Activated CD8-positive, alpha-beta memory T cell treated with anti-CD3 and anti-CD28 coated beads for 24 hours (primary cell): ENCODE data around the gene LIPC.
A peak's percentile ranks its signal among the peaks of the same experiment; 100 is the strongest.

Experiments used
- DNase-seq: peaks from one replicate; pipeline ENCODE4 v3.0.0-alpha.2; 2020

The LIPC gene

DNA sequence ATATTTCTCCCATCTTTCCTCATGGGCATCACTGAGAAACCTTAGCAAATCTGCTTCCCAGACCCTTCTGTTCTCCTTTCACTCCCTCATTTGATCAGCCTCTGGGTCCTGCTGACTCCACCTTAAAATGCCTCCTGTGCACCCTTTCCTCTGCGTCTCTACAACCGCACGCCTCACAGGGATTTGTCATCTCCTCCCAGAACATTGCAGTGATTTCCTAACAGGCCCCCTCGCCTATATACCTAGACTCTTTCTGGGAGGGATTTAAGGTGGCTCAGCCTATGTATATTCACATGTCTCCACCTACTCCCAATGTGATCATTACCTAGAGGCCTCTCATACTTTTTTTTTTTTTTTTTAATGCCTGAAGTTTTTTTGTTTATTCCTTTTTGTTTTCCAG, 69.2 kb downstream of the LIPC start:
- no peak for DNase-seq

DNA sequence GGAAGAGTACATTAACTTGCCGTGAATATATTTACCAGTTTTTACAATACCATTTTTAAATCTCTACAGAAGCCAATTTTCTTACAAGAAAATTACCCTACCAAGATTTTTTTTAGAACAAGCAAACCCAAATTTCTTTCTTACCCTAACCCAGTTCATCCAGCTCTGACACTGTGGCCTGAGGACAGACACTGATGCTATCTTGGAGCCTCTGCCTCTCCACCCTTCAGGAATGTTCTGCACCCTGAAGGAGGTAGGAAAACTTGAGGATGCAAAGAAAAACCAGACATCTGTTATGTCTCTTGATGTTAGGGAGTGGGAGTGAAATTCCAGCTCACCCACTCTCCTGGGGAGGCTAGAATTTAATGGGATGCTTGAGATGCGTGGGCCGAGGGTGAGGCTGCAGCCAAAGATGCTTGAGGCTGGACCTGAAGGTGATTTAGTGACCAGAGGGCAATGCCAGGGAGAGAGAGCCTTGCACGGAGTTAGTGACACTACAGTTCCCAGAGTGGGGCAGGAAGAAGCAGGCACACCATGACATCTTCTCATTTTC, 69.9 kb downstream of the LIPC start:
- no peak for DNase-seq

DNA sequence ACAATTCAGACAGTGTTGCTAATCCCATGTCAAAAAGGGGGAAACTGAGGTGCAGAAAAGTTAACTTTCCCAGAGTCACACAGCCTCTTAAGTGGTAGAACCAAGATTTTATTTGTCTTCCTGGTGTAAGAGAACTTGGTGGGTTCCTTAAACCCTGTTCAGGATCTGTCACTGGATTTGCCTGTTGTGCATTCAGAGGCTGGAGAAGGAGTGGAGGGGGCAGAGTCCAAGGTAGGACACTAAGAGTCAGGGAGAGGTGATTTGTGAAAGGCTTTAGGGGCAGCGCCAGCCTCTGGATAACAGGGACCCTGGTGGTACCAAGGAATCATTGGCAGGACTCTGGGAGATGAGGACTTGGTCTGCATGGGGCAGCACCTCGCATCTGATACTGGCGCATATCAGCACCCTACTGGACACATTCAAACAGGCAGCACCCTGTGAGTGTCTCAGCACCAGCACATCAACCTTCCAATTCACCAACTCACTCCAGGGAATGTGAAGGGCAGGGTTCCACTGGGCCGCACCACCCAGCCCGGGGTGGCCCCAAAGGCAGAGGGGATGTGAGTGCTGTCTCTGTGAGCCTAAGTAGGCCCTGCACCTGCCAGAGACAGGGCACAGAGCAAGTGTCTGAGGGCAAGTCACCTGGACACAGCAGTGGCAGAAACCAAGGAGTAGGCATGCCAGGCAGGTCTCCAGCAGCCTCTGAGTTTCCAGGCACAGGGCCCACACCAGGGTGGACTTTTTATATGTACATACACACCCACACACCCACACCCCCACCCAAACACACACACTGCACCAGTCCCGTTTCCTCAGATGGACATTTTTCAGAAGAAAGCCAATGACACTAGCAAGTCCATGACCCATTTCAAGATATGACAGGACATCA, 71.6 kb downstream of the LIPC start:
- DNase-seq: no peak

DNA sequence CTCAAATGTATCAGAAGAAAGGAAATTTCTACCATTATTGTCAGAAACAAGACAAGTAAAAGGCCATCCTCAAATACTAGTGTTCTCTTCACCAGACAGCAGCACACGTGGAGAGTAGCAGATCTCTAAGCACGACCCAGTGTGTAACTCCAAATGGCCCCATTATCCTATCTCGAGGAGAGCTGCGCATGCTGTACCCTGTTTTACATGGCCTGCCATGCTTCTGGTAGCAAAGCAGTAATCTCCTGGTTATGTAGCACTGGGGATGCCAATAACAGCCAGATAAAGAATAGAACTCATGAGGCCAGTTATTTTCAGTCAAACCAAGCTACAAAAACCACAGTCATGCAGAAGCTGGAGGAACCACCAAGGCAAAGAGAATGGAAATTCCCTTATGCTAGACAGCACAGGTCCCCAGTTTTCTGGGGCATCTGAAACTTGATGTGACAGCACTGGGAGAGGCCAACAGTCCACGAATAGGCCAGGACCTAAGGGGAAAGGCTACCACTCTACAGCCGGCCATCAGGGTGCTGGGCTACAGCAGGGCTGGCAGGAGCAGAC, 73.0 kb downstream of the LIPC start:
- no peak for DNase-seq

DNA sequence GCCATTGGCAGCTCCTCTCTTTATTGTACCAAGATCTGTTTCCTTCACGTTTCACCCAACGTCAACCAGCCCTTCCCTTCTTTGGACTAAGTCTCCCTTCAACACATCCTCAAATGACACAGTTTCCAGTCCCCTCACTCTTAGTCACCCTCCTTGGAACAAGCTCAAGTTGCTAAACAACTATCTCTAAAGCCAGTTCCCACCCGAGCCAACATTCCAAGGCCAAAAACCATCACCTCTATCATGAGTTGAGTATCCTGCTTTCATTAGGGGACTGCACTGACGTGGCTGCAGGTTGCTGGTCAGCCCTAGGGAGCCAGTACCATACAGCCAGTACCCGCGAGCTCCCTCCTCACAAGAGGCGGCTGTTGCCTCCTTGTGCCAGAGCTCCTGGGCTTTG, 73.8 kb downstream of the LIPC start:
- DNase-seq: no peak

DNA sequence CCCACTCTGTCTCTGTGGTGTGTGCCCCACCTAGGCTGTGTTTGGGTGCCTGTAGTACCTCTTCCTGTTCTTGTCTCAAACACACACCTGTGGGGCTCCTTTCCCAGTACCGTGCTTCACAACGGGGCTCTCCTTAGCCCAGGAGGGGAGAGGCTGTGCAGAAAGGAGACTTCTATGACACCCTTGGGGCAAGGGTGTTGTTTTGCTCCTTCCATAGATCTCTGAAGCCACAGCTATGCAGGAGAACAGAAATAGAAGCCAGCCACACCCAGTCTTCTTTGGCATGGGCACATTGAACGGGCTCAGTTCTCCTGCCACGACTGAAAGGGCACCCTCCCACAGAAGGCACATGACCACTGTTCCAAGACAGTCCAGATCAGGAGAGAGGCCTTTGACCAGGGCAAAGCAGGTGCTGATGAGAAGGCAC, 74.3 kb downstream of the LIPC start:
- no peak for DNase-seq

DNA sequence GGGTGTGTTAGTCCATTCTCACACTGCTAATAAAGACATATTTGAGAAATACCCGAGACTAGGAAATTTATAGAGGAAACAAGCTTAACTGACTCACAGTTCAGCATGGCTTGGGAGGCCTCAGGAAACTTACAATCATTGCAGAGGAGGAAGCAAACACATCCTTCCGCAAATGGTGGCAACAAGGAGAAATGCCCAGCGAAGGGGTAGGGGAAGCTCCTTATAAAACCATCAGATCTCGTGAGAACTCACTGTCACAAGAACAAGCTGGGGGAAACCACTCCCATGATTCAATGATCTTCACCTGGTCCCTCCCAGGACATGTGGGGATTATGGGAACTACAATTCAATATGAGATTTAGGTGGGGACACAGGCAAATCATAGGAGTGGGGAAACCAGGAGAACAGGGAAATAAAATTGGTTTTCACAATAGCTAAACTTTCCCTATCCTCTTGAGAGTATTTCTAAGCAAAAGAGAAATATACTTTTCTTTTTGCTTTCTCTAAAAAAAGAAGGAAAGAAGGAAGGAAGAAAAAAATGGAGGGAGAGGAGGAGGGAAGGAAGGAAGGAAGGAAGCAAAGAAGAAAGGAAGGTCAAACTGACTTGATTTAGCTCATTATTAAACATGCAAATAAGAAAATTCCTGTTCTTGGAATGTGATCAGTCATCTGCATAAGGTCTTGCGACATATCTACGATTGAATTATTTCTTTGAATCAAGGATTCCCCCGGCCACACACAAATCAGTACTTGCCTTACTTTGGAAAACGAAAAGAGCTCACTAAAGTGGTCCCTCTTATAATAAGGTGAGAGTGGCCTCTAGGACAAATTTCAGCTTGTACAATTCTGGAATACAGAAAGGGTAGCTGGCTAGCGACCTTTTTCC, 75.2 kb downstream of the LIPC start:
- DNase-seq: no peak

DNA sequence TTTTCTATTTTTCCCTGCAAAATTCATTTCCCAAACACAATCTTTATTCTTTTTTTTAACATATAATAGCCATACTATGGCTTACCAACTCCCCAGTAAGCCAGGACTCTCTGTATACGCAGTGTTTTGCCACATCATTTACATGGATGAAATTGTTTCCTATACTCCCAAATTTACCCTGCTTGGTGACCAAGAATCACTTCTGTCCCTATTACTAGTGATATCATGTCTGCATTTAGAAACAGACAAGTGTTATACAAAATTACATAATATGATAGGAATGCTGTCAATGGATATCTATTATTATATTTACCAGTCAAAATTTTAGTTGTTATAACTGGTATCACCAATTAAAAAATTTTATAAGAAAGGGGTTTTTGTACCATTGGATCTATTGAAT, 77.8 kb downstream of the LIPC start:
- DNase-seq: no peak

DNA sequence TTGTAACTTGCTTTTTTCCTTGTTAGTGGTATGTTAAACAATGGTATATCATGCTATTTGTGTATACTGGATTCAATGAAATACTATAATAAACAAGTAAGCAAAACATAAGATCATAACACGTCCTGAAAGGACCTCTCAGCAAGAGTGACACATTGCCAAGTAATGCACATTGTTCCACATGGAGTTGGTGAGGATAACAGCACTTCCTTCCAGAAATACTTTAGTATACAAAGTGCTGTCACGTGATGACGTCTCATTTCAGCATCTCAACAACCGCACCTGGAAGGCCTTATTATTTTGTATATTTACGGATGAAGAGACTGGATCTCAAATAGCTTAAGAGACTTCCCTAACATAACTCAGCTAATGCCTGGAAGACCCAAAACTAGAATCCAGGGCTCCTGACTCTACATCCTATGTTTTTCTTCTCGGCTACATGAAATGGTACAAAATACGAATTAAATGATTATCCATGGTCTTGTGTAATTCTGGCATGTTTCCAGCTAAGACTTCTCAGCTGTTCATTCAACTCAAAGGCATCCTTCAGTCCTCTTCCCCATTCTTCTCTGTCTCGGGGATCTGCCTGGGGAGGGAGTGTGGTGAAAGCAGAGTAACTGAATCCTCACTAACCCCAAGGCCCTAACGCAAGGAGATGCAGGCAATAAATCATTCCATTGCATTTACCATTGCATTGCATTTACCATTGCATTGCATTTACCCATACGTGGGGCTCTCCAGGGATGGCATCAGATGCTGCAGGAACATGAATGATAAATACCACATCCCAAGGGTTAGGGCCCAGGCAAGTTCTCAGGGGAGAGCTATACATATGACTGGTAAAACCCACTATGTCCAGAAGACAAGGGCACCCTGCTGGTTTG, 79.2 kb downstream of the LIPC start:
- DNase-seq: no peak

DNA sequence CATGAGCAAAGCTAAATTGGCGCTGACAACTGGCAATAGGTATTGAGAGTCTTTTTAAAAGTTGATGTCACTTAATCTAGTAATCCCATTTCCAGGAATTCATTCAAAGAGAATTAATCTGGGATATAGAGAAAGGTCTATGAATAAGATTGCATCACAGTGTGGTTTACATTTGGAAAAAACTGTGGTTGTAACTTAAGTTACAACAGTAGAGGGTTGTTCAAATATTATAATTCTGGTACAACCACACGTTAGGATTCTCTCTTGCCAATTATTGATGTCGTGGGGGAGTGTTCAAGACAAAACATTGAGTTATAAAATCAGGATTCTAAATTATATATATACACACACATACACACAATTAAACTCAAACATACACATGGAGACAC, 79.8 kb downstream of the LIPC start:
- no peak for DNase-seq

DNA sequence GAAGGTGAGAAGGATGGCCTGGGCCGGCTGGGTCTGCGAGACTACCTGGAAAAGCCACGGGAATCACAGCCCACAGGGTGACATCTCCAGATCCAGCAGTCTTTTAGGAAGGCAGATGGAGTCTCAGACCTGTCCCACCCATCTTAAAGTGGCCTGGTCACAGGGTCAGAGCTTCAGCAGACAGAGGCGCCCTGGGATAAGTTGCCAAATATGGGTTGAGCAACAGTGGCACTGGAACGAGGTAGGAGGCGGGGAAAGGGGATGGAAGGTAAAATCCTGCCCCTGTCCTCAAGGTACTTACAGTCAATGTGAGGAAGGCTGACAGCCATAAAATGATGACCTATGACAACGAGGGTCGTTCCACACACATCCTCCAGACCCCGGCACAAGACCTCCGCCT, 80.7 kb downstream of the LIPC start:
- no peak for DNase-seq

DNA sequence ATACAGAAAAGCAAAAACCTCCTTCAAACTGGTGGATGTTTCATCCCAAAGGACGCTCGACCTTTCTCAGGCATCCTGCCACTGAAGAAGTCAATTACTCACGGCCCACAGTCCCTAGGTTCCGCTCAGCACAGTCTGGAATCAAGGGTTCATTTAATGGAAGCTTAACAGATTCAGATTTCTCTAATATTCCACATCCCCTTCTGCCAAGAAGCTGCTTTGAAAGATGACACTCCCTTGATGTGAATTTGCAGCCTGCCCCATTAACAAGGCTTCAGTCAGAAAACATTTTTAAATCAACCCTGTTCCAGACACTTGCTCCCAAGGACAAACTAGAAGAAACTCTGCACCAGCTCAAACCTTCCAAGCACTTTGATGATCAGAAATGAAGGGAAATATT, 81.2 kb downstream of the LIPC start:
- DNase-seq: no peak

DNA sequence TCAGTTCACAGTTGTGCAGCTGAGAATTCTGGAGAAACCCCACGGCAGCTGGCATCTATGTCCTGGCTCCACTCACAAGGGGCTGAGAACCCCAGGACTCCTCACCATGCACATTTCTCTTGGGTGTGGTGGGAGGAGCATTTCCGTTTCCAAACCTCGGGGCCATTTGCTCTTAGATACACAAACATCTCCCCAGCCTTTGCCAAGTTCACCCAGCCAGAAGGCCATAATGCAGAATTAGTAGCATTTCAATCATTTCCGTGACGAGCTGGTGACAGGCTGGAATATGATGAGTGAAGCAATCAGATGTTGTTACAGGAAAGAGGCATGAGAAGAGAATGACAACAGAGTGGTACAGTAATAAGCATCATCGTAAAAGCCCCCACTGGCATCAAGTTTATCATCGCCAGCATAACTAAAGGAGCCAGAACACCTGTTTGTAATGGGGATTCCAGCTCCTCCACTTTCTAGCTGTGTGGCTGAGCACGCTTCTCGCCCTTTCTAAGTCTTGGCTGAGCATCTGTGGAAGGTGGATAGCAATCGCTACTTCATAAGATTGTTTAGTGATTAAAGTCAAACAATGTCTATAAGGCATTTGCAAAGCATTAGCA, 82.0 kb downstream of the LIPC start:
- no peak for DNase-seq

DNA sequence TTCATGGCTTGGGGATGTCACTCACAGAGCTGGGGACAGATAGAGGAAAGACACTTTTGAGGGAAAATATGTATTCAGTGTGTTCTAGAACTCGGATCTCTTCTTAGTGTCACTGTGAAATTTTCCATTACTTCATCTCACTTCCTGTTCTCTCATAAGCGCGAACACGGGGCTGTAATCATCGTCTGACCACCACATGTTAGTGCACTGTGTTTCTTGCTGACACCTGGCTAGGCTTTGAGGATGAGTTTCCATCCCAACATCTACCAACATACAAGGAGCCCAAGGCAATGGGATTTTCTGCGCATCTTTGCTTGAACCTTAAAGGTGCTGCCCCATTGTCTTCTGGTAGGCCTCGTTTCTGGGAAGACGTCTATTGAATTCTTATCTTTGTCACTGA, 84.0 kb downstream of the LIPC start:
- DNase-seq: no peak

DNA sequence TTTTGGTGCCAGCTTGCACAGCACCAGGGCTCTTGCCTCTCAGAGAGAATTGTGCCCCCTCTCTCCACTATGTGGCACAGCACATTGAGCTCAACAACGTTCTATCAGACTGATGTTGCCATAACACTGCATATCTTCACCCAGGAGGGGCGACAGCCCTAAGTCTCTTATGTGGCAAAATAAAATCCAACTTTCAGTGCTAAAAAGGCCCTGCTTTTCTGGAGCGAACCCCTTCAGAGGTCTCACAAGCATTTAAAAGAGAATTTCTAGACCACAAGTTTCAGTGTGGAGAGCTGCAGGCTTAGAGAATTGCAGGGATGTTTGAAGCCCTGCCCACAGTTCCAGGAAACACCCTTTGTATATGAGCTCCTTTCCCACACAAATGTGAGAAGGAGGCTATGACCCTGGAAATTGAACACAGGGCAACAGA, 85.5 kb downstream of the LIPC start:
- no peak for DNase-seq

DNA sequence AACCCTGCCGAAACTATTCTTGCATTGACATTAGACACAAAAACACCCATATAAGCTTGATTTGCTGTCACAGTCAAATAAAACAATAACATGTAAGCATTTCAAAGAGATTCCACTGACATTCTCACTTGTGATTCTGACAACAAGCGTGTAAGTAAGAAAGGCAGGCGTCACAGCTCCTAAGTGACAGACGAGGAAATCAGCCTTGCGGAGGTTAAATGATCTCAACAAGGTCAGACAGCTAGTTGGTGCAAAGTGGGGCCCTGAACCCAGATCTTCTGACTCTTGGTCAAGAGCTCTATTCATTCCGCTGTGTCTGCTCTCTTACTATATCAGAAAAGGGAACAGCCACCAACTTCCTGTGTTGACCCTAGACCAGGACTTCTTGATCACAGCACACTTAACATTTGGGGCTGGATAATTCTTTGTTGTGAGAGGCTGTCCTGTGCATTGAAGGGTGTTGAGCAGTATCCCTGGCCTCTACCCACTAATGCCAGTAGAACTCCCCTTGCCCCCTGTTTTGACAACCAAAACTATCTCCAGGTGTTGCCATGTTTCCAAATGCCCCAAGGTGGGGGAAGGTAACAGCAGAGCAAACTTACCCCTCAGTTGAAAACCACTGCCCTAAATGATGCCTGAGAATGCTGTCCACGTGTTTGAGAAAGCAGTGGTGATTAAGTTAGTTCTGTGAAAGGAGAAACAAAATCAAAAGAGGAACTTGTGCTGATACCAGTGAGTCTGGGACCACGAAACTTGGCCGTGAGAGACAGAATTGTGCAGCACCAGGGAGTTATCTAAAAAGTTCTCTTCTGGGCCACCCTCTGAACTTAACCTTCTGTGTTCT, 86.1 kb downstream of the LIPC start:
- peak; percentile 62 for DNase-seq

DNA sequence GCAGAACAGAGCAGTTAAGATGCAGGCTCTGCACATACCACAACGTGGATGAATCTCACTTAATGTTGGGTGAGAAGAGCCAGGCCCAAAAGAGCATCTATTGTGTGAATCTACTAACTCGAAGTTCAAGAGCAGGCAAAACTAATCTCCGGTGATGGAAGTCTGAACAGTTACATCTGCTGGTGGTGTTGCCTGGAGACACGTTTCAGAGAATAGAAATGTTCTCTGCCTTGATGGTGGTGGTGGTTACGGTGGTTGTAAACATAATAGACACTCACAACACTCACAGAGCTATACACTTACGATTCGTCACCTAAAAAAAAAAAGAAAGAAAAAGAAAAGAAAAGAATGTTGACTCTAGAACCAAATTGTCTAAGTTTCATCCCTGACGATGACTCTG, 86.8 kb downstream of the LIPC start:
- no peak for DNase-seq

DNA sequence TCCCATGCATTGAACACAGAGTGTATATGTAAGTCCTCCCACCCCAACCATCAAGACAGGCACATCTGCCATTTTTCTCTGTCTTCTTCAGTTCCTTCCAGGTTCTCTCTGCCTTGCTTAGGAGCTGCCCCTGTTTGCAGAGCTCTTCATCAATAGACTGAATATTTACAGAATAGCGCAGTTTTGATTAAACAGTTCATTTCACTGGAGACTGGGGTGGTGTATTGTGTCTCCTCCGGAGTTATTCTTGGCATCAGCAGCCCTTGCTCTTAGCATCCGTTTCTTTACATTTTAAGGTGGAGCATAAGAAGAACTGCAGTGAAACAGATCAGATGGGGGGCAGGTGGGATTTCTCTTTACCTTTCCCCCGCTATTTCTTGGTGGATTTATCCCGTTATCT, 87.7 kb downstream of the LIPC start:
- no peak for DNase-seq

DNA sequence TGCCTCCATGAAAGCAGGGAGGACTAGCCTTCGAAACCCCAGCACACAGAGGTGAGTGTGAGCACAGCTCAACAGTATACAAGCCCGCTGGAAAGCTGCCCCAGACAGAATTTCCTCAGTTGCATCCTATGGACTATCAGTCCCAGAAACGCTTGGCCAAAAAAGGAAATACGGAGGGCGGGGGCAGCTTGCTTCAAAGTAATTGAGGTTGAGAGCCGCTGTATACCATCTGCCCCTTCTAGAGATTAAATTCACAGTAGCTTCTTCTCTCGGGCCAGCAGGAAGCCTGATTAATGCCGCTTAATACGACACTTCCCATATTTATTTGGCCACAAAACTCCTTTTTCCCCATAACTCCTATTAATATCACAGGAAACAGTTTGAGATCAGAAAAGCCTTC, 88.7 kb downstream of the LIPC start:
- no peak for DNase-seq

DNA sequence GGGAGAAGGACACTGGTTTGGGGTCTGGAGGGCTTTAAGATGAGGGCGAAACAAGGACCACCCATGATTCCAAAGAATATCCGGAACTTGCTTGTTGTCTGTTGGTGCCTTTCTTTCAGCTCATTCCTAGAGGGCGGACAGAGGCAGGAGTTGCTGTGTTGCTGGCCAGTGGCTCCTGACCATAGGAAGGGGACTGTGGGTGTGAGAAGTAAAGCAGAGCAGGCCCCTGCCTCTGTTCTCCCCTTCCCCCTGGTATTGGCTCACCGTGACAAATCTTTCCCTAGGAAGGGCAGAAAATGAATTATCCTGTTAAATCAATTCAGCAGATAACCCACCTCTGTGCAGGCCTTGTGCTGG, 89.1 kb downstream of the LIPC start:
- DNase-seq: no peak
